Panc1 (cell line): ENCODE measurements around the gene WBP1L. TPM values are rescaled to one million over a fixed set of nuclear protein-coding genes. Genes with fewer than 3 reads are reported as not detected.

ENCODE experiments used
- ATAC-seq: fragments of 200-7000 bp; cut with Tn5 transposase; 2 replicates; pipeline ENCODE4 v1.9.1; 2020; ENCODE audit warnings: mild to moderate bottlenecking, moderate library complexity
- BruUV-seq: library from RNA; stranded (reverse); fragments of 400-500 nt; replicated peaks from 2 replicates; lab custom pipeline; 2021; lab: Mats Ljungman, UMichigan
- CTCF ChIA-PET: fragments of 300-600 bp; sonication (Branson Sonifier 250); formaldehyde crosslinking; loops from one replicate; lab custom pipeline; 2022; ENCODE audit warnings: antibody characterized with exemption; lab: Charles Lee
- POLR2A ChIA-PET: fragments of 300-600 bp; sonication (Branson Sonifier 250); formaldehyde crosslinking; loops from one replicate; lab custom pipeline; 2022; ENCODE audit warnings: antibody characterized with exemption; lab: Charles Lee
- DNase-seq: peaks from one replicate; pipeline ENCODE4 v3.0.0-alpha.2; 2010; ENCODE audit warnings: low read depth, low spot score
- H3K27ac ChIP-seq: 2 replicates; pipeline ENCODE4 v1.5.1; 2011; ENCODE audit warnings: mild to moderate bottlenecking, low read length, inconsistent platforms
- H3K27me3 ChIP-seq: fragments of 200-500 bp; sonication (Bioruptor generic); 2 replicates; pipeline ENCODE4 v1.6.0; 2014; ENCODE audit warnings: low read length, inconsistent platforms; ENCODE audit not compliant: control insufficient read depth, insufficient read depth
- H3K36me3 ChIP-seq: fragments of 200-500 bp; sonication (Bioruptor generic); 2 replicates; pipeline ENCODE4 v1.5.1; 2014; ENCODE audit warnings: inconsistent platforms, mild to moderate bottlenecking, low read length, moderate library complexity; ENCODE audit not compliant: control insufficient read depth, insufficient read depth
- H3K4me1 ChIP-seq: 2 replicates; pipeline ENCODE4 v1.5.1; 2011; ENCODE audit warnings: inconsistent platforms, mild to moderate bottlenecking, low read length, moderate library complexity; ENCODE audit not compliant: control insufficient read depth, insufficient read depth
- H3K4me3 ChIP-seq, 2 experiments: 2 replicates each; pipeline ENCODE4 v1.5.1; 2011 to 2012; ENCODE audit warnings: low read depth in 2 of 2, low read length in 2 of 2, mild to moderate bottlenecking in 2 of 2, inconsistent platforms in 1 of 2, moderate library complexity in 1 of 2
- H3K9me3 ChIP-seq: fragments of 200-500 bp; sonication (Bioruptor generic); 2 replicates; pipeline ENCODE4 v1.5.1; 2014; ENCODE audit warnings: low read depth, mild to moderate bottlenecking, inconsistent platforms, low read length, moderate library complexity; ENCODE audit not compliant: control insufficient read depth, insufficient read depth
- POLR2AphosphoS5 ChIP-seq: IDR thresholded peaks from 2 replicates; pipeline ENCODE4 v1.6.1; 2012; ENCODE audit warnings: mild to moderate bottlenecking, low read depth, low read length, moderate library complexity
- SIN3A ChIP-seq: IDR thresholded peaks from 2 replicates; pipeline ENCODE4 v1.6.1; 2012; ENCODE audit warnings: low read depth, mild to moderate bottlenecking, low read length, moderate library complexity, borderline replicate concordance; ENCODE audit not compliant: insufficient read depth
- TCF7L2 ChIP-seq: IDR thresholded peaks from 2 replicates; pipeline ENCODE4 v1.6.1; 2011; ENCODE audit warnings: mild to moderate bottlenecking, low read depth, low read length, inconsistent platforms
- in situ Hi-C: cut with HindIII; loops from 2 replicates; pipeline ENCODE4 v1.10.0; 2016; ENCODE audit warnings: low sequenced_read_pairs, low pct_unique_long_range_greater_than_20kb
- intact Hi-C: fragments of 100-400 bp; cut with micrococcal nuclease; formaldehyde crosslinking; loops from one replicate; pipeline ENCODE4 v1.10.0; 2022; ENCODE audit not compliant: unreplicated experiment
- total RNA-seq: library from RNA; stranded (reverse); gene quantifications from one replicate; pipeline ENCODE4 v1.2.1, GENCODE V29; 2021; ENCODE audit not compliant: unreplicated experiment
- TF ChIP-seq, protein P1 (sequence below): fragments of 450-650 bp; IDR thresholded peaks from 2 replicates; pipeline ENCODE4 v1.5.1; 2017; ENCODE audit warnings: mild to moderate bottlenecking
- TF ChIP-seq, protein P2 (sequence below), 2 experiments: IDR thresholded peaks; 2 replicates each; pipeline ENCODE4 v1.6.1; 2011 to 2012; ENCODE audit warnings: low read depth in 2 of 2, control low read depth in 1 of 2, low read length in 1 of 2, mild to moderate bottlenecking in 1 of 2, moderate library complexity in 1 of 2; ENCODE audit not compliant: insufficient read depth in 1 of 2

Gene WBP1L
- total RNA-seq, 1 experiment from 2014 or later: 91.3 TPM

DNA sequence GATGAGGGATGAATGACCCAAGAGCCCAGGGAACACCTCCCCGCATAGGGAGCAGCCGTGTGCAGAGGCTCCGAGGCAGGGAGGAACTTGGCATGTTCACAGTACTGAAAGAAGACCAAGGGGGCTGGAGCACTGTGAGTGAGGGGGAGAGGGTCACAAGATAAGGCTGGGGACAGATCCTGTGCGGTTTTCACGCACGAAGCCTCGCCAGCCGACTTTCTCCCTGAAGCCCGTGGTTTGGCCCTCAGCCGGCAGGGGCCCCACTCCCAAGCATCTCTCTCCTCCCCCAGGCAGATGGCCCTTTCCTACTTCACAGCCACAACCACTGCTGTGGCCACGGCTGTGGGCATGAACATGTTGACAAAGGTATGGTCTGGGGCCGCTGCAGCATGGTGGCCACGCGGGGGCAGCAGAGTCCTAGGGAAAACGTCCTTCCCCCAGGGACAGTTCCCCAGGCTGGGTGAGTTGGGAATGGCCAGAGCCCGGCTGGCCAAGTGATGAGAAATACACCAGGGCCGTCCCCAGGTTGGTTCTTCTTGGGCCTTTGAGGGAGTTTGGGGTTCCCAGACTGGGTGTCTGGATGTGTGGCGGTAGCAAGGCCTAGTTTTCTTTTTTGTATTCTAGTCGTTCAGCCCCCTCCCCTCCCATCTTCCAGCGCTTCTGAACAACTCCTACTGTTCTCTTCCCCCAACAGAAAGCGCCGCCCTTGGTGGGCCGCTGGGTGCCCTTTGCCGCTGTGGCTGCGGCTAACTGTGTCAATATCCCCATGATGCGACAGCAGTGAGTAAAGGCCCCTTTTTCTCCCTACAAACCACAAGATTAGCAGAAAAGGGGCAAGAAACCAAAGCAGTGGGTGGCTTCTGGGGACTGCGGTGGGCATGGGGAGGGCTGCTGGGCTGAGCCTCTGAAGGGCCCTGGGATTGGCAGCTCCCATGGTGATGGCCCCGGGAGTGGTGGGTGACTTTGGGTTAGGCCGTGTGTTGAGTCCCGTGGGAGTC, 14.4 kb upstream of the WBP1L start:
- peak overlapping the region; percentile 58 for H3K27ac ChIP-seq
- no peaks in the 10 kb centered on the region for H3K9me3 ChIP-seq
- in situ Hi-C loops: no loop called here
- H3K27me3 ChIP-seq: no peaks in the 10 kb centered on the region
- DNase-seq: peak; percentile 35
- ChIA-PET CTCF (no interaction called here), POLR2A (no interaction called here)
- no peak for TF ChIP-seq TCF7L2
- TF ChIP-seq, protein P1, sequence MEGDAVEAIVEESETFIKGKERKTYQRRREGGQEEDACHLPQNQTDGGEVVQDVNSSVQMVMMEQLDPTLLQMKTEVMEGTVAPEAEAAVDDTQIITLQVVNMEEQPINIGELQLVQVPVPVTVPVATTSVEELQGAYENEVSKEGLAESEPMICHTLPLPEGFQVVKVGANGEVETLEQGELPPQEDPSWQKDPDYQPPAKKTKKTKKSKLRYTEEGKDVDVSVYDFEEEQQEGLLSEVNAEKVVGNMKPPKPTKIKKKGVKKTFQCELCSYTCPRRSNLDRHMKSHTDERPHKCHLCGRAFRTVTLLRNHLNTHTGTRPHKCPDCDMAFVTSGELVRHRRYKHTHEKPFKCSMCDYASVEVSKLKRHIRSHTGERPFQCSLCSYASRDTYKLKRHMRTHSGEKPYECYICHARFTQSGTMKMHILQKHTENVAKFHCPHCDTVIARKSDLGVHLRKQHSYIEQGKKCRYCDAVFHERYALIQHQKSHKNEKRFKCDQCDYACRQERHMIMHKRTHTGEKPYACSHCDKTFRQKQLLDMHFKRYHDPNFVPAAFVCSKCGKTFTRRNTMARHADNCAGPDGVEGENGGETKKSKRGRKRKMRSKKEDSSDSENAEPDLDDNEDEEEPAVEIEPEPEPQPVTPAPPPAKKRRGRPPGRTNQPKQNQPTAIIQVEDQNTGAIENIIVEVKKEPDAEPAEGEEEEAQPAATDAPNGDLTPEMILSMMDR: peak; percentile 98
- TF ChIP-seq, protein P2, sequence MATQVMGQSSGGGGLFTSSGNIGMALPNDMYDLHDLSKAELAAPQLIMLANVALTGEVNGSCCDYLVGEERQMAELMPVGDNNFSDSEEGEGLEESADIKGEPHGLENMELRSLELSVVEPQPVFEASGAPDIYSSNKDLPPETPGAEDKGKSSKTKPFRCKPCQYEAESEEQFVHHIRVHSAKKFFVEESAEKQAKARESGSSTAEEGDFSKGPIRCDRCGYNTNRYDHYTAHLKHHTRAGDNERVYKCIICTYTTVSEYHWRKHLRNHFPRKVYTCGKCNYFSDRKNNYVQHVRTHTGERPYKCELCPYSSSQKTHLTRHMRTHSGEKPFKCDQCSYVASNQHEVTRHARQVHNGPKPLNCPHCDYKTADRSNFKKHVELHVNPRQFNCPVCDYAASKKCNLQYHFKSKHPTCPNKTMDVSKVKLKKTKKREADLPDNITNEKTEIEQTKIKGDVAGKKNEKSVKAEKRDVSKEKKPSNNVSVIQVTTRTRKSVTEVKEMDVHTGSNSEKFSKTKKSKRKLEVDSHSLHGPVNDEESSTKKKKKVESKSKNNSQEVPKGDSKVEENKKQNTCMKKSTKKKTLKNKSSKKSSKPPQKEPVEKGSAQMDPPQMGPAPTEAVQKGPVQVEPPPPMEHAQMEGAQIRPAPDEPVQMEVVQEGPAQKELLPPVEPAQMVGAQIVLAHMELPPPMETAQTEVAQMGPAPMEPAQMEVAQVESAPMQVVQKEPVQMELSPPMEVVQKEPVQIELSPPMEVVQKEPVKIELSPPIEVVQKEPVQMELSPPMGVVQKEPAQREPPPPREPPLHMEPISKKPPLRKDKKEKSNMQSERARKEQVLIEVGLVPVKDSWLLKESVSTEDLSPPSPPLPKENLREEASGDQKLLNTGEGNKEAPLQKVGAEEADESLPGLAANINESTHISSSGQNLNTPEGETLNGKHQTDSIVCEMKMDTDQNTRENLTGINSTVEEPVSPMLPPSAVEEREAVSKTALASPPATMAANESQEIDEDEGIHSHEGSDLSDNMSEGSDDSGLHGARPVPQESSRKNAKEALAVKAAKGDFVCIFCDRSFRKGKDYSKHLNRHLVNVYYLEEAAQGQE (IDR thresholded peaks at IDR 0.05; ENCODE audit: insufficient read depth in 1 of 2, low read depth in 2 of 2, low read length in 1 of 2): peak in 1 of 2 experiments; percentile 69; a peak in 2 of 4 replicates
- H3K36me3 ChIP-seq: no peaks in the 10 kb centered on the region
- no peak overlapping the region for H3K4me3 ChIP-seq
- no TSS peak for BruUV-seq
- intact Hi-C loops: loop anchor here (2.0 to 5.0 kb wide), 3 partner anchors 103 to 333 kb away; no protein-coding TSS in a partner anchor
- peaks cover 3% of the 10 kb centered on the region; the same call in 1 of the 2 replicates for H3K4me1 ChIP-seq
- ATAC-seq: peak; percentile 98

DNA sequence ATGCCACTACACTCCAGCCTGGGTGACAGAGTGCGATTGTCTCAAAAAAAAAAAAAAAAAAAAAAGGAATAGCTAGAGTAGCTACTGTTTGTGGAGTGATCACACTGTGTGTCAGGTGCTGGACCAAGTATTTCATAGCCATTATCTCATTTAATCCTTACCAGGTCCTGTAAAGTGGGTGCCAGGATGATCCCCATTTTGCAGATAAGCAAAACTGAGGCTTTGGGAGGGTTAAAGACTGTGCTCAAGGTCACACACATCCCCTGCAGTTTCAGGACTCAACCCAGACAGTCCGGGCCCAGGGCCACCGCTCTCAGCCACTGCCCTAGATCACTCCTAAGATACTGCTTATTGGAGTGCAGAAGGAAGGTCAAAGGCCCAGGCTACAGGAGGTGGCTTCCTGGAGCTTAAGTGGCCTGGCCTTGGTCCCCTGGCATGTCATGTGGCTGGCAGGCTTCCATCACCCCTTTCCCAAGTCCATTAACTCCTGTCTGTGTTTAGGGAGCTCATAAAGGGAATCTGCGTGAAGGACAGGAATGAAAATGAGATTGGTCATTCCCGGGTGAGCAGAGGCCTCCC, 12.4 kb upstream of the WBP1L start:
- ChIA-PET POLR2A (interaction anchor here (0.6 kb wide), 1 partner anchor 11 kb away, joined by 15 read pairs; no protein-coding TSS in a partner anchor), CTCF (no interaction called here)
- H3K27me3 ChIP-seq: no peaks in the 10 kb centered on the region
- H3K36me3 ChIP-seq: no peaks in the 10 kb centered on the region
- no peak for ATAC-seq
- no peak overlapping the region for H3K27ac ChIP-seq
- peaks cover 3% of the 10 kb centered on the region; the same call in 1 of the 2 replicates for H3K4me1 ChIP-seq
- no peak overlapping the region for H3K4me3 ChIP-seq
- intact Hi-C loops: no loop called here
- no peaks in the 10 kb centered on the region for H3K9me3 ChIP-seq
- TSS peak; percentile 44 for BruUV-seq
- in situ Hi-C loops: no loop called here
- TF ChIP-seq POLR2AphosphoS5: no peak
- TF ChIP-seq, protein P2 (IDR thresholded peaks at IDR 0.05; ENCODE audit: insufficient read depth in 1 of 2, low read depth in 2 of 2, low read length in 1 of 2): no peak
- TF ChIP-seq TCF7L2: no peak
- no peak for TF ChIP-seq SIN3A
- TF ChIP-seq, protein P1: no peak
- DNase-seq: no peak
